Sigmoid colon (tissue), 4 donors: Measurements from ENCODE around the gene GALM.

Experiments used
- CTCF ChIP-seq, 4 experiments: fragments of 450-650 bp in 3 of 4; fragments of 200-600 bp in 1 of 4; IDR thresholded peaks; one replicate each; pipeline ENCODE4 v1.5.1; 2016 to 2019; ENCODE audit warnings: antibody characterized with exemption in 4 of 4, mild to moderate bottlenecking in 3 of 4, moderate library complexity in 2 of 4
- EP300 ChIP-seq, 4 donors: sonication (generic); formaldehyde crosslinking; IDR thresholded peaks; one replicate each; pipeline ENCODE4 v1.6.1; 2017; ENCODE audit warnings: antibody characterized with exemption in 4 of 4
- POLR2A ChIP-seq, 2 donors: fragments of 450-650 bp; IDR thresholded peaks; one replicate each; pipeline ENCODE4 v1.6.1; 2016; ENCODE audit warnings: antibody characterized with exemption in 2 of 2, mild to moderate bottlenecking in 2 of 2, moderate library complexity in 2 of 2
- POLR2AphosphoS5 ChIP-seq, 4 donors: sonication (generic); formaldehyde crosslinking; IDR thresholded peaks; one replicate each; pipeline ENCODE4 v1.6.1; 2017; ENCODE audit warnings: antibody characterized with exemption in 4 of 4

DNA sequence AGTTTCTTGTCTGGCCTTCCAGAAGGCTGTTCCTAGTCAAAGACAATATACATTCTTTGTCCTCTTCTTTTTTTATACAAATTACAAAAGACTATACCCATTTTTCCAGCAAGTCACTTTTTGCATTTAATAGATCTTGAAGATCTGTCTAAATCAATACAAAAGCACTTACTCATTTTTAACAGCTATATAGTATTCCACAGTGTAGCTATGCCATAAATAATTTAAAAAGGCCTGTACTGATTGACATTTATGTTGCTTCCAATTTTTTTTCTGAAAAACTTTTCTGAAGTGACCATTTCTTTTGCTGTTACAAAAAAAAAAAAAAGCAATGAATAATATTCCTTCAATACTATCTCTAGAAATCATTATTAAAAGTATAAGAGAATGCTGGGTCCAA lies 32.9 kb upstream of the GALM start:
- no peak for TF ChIP-seq EP300 (IDR thresholded peaks at IDR 0.05)
- TF ChIP-seq POLR2A (IDR thresholded peaks at IDR 0.05), result no peak
- no peak for TF ChIP-seq CTCF (IDR thresholded peaks at IDR 0.05)
- TF ChIP-seq POLR2AphosphoS5 (IDR thresholded peaks at IDR 0.05), result no peak
